ENCODE data around the gene AJAP1.
A peak's percentile ranks its signal among the peaks of the same experiment; 100 is the strongest.

AJAP1 gene

GRCh38 chr1:4684864-4685522, 30.6 kb downstream of the AJAP1 start:
- no peak for DNase-seq

DNA sequence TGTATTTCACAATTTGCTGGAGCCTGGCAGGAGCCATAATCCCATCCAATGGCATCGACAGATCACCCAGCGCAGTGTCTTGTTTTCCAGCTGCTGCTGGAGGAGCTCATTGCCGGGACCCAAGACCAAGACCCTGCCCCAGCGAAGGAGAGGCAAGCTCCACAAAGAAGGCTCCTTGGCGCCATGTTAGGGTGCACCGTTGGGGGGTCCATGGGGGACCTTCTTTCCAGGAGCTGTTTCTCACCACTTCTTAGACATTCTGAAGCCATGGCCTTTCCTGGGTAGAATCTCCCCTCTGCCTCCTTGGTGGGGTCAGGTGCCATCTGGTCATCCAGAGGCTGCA, 31.1 kb downstream of the AJAP1 start:
- no peak for DNase-seq

DNA sequence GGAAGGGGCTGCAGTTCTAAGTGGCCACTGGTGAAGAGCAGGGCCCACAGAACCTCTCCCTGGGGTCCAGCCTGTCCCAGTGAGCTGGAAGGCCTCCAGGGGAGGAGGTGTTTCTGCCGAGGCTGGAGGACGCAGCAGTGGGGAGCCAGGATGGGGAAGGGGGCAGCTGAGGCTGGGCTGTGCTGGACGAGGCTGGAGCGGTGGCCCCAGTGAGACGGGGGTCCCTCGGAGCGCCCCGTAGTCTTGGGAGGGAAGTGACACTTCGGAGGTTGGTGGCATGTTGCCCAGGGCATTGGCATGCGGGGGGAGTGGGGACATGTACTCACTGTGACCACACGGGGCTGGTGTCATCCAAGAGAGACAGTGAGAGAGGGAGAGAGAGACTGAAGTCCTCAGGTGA, 33.5 kb downstream of the AJAP1 start:
- no peak for DNase-seq

GRCh38 chr1:4689271-4689935, 35.0 kb downstream of the AJAP1 start:
- no peak for DNase-seq

- no peak for DNase-seq
These were observed 35.7 kb downstream of the AJAP1 start for GRCh38 chr1:4689941-4690635.

- no peak for DNase-seq
These were observed 36.7 kb downstream of the AJAP1 start for GRCh38 chr1:4690951-4691675.

- DNase-seq = no peak
These were observed 37.5 kb downstream of the AJAP1 start for GRCh38 chr1:4691766-4692405.

GRCh38 chr1:4692437-4692836, 38.0 kb downstream of the AJAP1 start:
- no peak for DNase-seq

GRCh38 chr1:4693331-4693730, 38.9 kb downstream of the AJAP1 start:
- no peak for DNase-seq

DNA sequence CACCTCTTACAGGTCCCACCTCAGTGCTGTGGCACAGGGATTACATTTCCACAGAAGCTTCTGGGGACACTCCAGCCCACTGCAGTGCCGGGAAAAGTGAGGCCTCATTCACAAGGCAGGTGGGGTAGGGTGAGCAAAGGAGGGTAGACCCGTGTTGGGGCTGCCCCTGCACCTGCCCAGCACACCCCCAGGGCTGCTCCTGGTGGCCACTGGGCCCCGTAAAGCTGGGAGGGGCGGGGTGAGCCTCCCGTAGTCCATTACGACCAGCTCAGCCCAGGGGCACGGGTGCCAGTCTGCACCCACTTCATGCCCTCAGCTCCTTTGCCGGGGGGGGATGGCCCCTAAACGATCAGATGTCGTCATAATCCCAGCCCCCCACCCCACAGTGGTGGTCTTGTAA, 39.5 kb downstream of the AJAP1 start:
- DNase-seq = no peak

GRCh38 chr1:4694492-4694891, 40.1 kb downstream of the AJAP1 start:
- no peak for DNase-seq

- no peak for DNase-seq
These were observed 40.8 kb downstream of the AJAP1 start for GRCh38 chr1:4695241-4695640.

DNA sequence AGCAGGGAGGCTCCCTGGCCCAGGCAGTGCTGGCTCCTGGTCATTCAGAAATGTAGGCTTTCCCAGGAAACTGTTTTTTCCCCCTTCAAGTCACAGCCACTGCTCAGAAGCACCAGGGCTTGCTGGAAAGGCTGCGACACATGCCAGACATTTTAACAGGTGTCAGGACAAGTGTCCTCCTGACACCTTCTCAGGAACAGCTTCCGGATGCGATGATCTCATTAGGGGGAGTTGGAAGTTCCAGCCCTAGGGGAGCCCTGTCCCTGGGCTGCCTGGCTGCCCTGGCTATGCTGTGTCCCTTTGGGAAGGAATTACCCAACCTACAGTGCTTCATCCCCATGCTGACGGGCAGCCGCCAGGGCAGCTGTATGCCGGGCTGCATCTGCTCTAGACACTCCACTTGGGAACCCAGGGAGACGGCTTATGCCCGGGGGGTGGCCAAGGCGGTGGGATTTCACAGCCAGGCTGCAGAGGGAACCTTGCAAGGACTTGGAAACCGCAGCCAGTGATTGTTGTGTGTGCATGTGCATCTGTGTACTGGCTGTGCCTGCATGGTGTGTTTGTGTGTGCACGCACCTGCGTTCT, 41.8 kb downstream of the AJAP1 start:
- DNase-seq = no peak

DNA sequence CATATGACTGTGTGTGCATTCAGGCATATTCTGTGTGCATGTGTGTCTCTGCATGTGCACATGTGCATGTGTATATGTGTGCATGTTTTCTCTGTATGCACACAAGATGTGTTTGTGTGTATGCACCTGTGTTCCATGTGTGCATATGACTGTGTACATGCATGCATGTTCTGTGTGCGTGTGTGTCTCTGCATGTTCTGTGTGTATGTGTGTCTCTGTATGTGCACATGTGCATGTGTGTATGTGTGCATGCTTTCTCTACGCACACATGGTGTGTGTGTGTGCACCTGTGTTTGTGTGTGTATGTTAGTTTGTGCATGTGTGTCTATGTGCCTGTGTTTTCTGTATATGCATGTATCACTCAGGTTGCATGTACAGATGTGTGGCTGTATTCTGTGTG, 42.3 kb downstream of the AJAP1 start:
- no peak for DNase-seq

GRCh38 chr1:4697801-4698200, 43.4 kb downstream of the AJAP1 start:
- no peak for DNase-seq

GRCh38 chr1:4698911-4699310, 44.5 kb downstream of the AJAP1 start:
- DNase-seq = no peak

DNA sequence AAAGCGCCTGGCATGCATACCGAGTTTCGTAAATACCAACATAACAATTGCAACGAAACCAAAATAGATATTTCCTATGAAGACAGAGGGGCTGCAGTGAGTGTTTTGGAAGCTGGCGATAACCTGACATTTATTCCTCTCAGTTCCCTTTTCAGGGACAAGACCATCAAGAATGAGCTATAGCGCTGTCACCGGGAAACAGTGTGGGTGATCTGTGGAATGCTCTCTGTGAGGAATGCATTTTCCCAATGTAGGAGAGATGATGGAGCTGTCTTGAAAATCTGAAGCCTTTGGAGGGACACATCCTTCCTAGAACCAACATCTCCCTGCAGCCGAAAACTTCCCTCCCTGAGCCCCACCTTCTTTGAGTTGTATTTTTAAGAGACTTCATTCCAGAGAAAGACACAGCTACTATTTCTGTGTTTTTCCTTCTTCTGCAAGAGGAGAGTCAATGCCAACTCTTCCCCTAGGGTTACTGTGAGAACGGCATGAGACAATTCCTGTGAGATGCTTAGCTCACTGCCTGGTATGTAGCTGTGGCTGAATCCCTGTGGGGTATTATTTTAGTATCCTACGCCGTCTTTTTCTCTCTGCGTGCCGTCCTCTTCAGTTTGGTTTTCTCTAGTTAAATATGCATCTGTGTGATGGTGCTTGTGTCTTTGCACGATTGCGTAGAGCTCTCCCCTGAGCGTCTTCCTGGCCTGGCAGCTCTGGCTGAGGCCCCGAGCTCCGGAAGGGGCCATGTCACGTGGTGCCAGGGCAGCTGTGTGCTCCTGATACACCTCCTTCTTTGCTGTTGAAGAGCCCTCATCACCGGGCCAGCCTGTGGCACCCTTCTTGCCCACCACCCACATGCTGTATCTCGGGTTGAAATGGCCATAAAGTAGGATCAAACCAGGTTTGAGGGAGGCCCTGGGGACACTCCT, 45.2 kb downstream of the AJAP1 start:
- no peak for DNase-seq

DNA sequence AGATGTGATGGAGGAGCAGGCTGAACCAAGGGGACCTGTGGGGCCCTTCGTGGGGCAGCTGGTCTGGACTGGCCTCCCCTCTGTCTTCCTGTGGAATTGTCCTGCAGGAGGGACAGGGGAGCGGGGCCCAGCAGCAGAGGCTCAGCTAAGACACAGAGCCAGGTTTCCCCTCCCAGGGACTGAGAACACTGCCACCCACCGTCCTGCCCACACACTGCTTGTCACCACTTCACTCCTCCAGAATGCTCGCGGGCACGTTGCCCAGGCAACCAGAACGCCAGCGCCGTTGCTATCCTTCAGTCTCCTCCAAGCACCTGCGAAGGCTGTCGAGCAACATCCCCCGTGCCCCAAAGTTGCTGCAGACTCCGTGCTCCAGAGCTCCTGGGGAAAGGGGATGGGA, 46.4 kb downstream of the AJAP1 start:
- DNase-seq = peak in 1 of 2 experiments; percentile 5

DNA sequence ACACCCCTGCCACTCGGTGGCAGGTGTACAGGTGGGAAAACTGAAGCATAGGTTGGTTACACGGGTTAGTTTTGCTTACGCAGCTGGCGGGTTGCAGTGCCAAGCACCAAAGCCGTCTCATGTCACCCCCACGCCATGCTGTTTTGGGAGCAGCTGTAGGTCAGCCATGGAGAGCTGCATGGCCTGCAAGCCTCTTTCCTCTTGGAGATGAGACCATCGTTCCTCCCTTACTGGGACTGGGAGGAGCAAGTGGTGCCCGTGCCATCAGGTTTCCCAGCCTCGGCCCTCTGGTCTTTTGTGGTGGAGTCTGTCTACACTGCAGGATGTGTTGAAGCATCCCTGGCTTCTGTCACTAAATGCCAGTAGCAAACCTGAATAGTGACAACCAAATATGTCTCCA, 46.9 kb downstream of the AJAP1 start:
- no peak for DNase-seq

DNA sequence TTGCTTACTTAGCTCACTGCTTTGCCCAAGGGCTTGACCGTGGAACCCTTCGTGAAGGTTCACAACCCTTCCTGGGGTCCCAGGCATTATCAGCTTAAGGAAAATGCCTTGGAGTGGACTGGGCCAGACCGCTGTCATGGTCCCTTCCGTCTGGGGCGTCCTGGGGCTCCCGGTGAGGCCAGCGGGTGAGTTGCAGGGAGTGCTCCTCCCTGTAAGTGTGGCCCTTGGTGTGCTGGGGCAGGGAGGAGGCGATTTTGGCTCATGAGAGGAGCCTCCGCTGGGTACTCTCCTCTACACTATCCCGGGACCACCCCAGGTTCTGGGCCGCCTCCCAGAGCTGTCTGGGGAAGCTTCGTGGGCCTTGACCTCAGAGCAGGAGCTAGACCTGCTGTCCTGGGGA, 48.1 kb downstream of the AJAP1 start:
- DNase-seq = no peak

DNA sequence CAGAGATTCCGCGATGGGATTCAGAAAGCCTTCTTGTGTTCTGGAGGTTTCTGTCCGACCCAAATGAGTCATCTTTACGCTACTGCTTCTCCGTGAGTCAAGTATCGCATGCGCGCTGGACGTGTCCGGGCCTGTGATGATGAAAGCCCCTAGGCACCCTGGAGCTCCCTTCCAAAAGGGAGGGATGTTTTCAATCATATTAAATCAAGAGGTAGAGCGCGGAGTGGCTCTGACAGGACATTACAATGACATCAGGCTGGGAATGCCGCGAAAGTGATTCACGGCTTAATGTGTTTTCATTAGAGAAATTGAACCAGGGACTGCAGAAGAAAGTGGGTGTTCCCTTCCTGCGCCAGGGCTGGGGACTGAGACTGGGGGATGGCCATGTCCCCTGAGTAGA, 48.5 kb downstream of the AJAP1 start:
- DNase-seq = no peak

DNA sequence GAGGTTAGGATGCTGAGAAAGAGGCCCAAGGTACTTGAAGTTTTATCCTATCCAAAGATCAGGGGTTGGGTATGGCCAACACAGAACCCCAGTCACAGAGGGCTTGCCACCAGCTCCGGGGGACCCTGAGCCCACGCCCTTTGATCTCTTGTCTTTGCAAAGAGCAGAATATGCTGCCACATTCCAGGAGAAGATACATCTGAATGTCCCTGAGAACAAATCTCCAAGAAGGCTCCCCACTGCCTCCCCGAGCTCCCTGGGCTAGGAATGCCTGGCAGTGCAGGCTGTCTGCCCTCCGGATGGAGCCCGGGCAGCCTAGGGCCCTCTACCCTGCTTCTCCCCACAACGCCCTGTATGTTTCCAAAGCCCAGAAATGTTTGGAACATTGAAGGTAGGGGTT, 49.2 kb downstream of the AJAP1 start:
- DNase-seq = no peak

All from SHP77 (cell line).